HCT116 (cell line): Measurements from ENCODE around the gene ITFG1. TPM values are rescaled to one million over a fixed set of nuclear protein-coding genes. Genes with fewer than 3 reads are reported as not detected.
A peak's percentile ranks its signal among the peaks of the same experiment; 100 is the strongest.

ENCODE experiments used
- ATAC-seq: fragments of 200-7000 bp; cut with Tn5 transposase; 2 replicates; pipeline ENCODE4 v1.9.1; 2020; ENCODE audit warnings: mild to moderate bottlenecking, moderate library complexity
- BruUV-seq: library from RNA; stranded (reverse); fragments of 400-500 nt; replicated peaks from 2 replicates; lab custom pipeline; 2021; lab: Mats Ljungman, UMichigan
- CTCF ChIA-PET: fragments of 300-600 bp; sonication (Branson Sonifier 250); formaldehyde crosslinking; loops from one replicate; lab custom pipeline; 2021; ENCODE audit warnings: antibody characterized with exemption; lab: Charles Lee
- POLR2A ChIA-PET: fragments of 300-600, 350-600 bp; sonication (Branson Sonifier 250); formaldehyde crosslinking; loops from one replicate; lab custom pipeline; 2021; ENCODE audit warnings: antibody characterized with exemption; lab: Charles Lee
- RAD21 ChIA-PET, 2 experiments: fragments of 300-600 bp; sonication (Branson Sonifier 250); formaldehyde crosslinking; loops; one replicate each; lab custom pipeline; 2023; ENCODE audit warnings: low total read pairs in 2 of 2; ENCODE audit not compliant: uncharacterized antibody in 2 of 2, unreplicated experiment in 2 of 2, low non-redundant PET in 1 of 2; lab: Charles Lee
- DNase-seq: peaks from one replicate; pipeline ENCODE4 v3.0.0-alpha.2; 2010; ENCODE audit warnings: low read depth, low spot score
- H2AFZ ChIP-seq: fragments of 200-600 bp; shearing (Covaris generic), sonication (generic); 2 replicates; pipeline ENCODE4 v1.6.1; 2017; ENCODE audit warnings: low read depth, mixed run types, mixed read lengths, antibody characterized with exemption, low read length; ENCODE audit not compliant: poor library complexity, severe bottlenecking
- H3K27ac ChIP-seq: 2 replicates; pipeline ENCODE4 v1.5.1; 2012; ENCODE audit warnings: low read depth, low read length
- H3K27me3 ChIP-seq: fragments of 200-600 bp; sonication (generic); 2 replicates; pipeline ENCODE4 v1.6.1; 2016; ENCODE audit warnings: mixed run types, low read length, mixed read lengths; ENCODE audit not compliant: insufficient read depth
- H3K36me3 ChIP-seq, 2 experiments: fragments of 200-500 bp in 1 of 2; fragments of 200-600 bp in 1 of 2; sonication (Bioruptor generic) in 1 of 2; sonication (generic) in 1 of 2; 2 replicates each; pipeline versions ENCODE4 v1.5.1 to v1.6.1; 2014 to 2016; ENCODE audit warnings: low read length in 2 of 2, inconsistent platforms in 1 of 2, mixed read lengths in 1 of 2, mixed run types in 1 of 2; ENCODE audit not compliant: insufficient read depth in 2 of 2, control insufficient read depth in 1 of 2
- H3K4me1 ChIP-seq, 2 experiments: fragments of 200-600 bp in 1 of 2; sonication (generic) in 1 of 2; 2 replicates each; pipeline versions ENCODE4 v1.5.1 to v1.6.1; 2012 to 2017; ENCODE audit warnings: low read length in 2 of 2, inconsistent platforms in 1 of 2, mild to moderate bottlenecking in 1 of 2, mixed read lengths in 1 of 2, mixed run types in 1 of 2, moderate library complexity in 1 of 2; ENCODE audit not compliant: insufficient read depth in 2 of 2, control insufficient read depth in 1 of 2
- H3K4me2 ChIP-seq: fragments of 200-600 bp; sonication (generic); 2 replicates; pipeline ENCODE4 v1.6.1; 2017; ENCODE audit warnings: mixed run types, low read length, mixed read lengths
- H3K4me3 ChIP-seq, 2 experiments: fragments of 200-600 bp in 1 of 2; sonication (generic) in 1 of 2; replicated peaks in 1 of 2; 2 replicates each; pipeline ENCODE4 v1.5.1; 2011 to 2016; ENCODE audit warnings: low read length in 2 of 2, control low read depth in 1 of 2, low read depth in 1 of 2, mild to moderate bottlenecking in 1 of 2, mixed read lengths in 1 of 2, mixed run types in 1 of 2
- H3K79me2 ChIP-seq: fragments of 200-600 bp; sonication (generic); 2 replicates; pipeline ENCODE4 v1.6.1; 2017; ENCODE audit warnings: mild to moderate bottlenecking, mixed run types, low read length, moderate library complexity, mixed read lengths; ENCODE audit not compliant: insufficient read depth
- H3K9ac ChIP-seq: fragments of 200-600 bp; sonication (generic); 2 replicates; pipeline ENCODE4 v1.6.1; 2016; ENCODE audit warnings: low read length, mixed read lengths
- H3K9me2 ChIP-seq: fragments of 200-600 bp; sonication (generic), shearing (Covaris generic); 2 replicates; pipeline ENCODE4 v1.6.1; 2017; ENCODE audit warnings: mixed run types, mild to moderate bottlenecking, moderate library complexity; ENCODE audit not compliant: insufficient read depth
- H3K9me3 ChIP-seq, 2 experiments: fragments of 200-500 bp in 1 of 2; fragments of 200-600 bp in 1 of 2; sonication (Bioruptor generic) in 1 of 2; sonication (generic) in 1 of 2; 2 replicates each; pipeline ENCODE4 v1.6.1; 2014 to 2017; ENCODE audit warnings: low read length in 2 of 2, mixed read lengths in 2 of 2, inconsistent platforms in 1 of 2, low read depth in 1 of 2, mild to moderate bottlenecking in 1 of 2, mixed run types in 1 of 2, moderate library complexity in 1 of 2; ENCODE audit not compliant: control insufficient read depth in 1 of 2, insufficient read depth in 1 of 2
- H4K20me1 ChIP-seq: fragments of 200-600 bp; sonication (generic), shearing (Covaris generic); 2 replicates; pipeline ENCODE4 v1.6.1; 2017; ENCODE audit warnings: mixed run types, mild to moderate bottlenecking, moderate library complexity; ENCODE audit not compliant: insufficient read depth
- ATF3 ChIP-seq: IDR thresholded peaks from 2 replicates; pipeline ENCODE4 v1.6.1; 2012
- CBX3 ChIP-seq: IDR thresholded peaks from 2 replicates; pipeline ENCODE4 v1.6.1; 2012; ENCODE audit warnings: low read depth
- CEBPB ChIP-seq: IDR thresholded peaks from 2 replicates; pipeline ENCODE4 v1.6.1; 2012; ENCODE audit warnings: low read depth
- CTCF ChIP-seq, 3 experiments: fragments of 200-600 bp in 1 of 3; sonication (generic) in 1 of 3; IDR thresholded peaks in 2 of 3; conservative IDR thresholded peaks in 1 of 3; 2 replicates each; pipeline ENCODE4 v1.5.1; 2012 to 2017; ENCODE audit warnings: low read depth in 2 of 3, low read length in 2 of 3, antibody characterized with exemption in 1 of 3, borderline replicate concordance in 1 of 3, control low read depth in 1 of 3, mild to moderate bottlenecking in 1 of 3, mixed read lengths in 1 of 3, mixed run types in 1 of 3, moderate library complexity in 1 of 3; ENCODE audit not compliant: insufficient read depth in 1 of 3
- EGR1 ChIP-seq: IDR thresholded peaks from 2 replicates; pipeline ENCODE4 v1.6.1; 2012; ENCODE audit warnings: low read depth
- EZH2 ChIP-seq: fragments of 200-600 bp; sonication (generic); IDR thresholded peaks from 2 replicates; pipeline ENCODE4 v1.6.1; 2017; ENCODE audit warnings: antibody characterized with exemption, mixed run types
- EZH2phosphoT487 ChIP-seq: fragments of 200-600 bp; IDR thresholded peaks from 2 replicates; pipeline ENCODE4 v1.6.1; 2018; ENCODE audit warnings: antibody characterized with exemption, borderline replicate concordance
- FOSL1 ChIP-seq: IDR thresholded peaks from 2 replicates; pipeline ENCODE4 v1.6.1; 2012; ENCODE audit warnings: low read depth
- JUND ChIP-seq: IDR thresholded peaks from 2 replicates; pipeline ENCODE4 v1.6.1; 2012
- POLR2A ChIP-seq: IDR thresholded peaks from 2 replicates; pipeline ENCODE4 v1.7.0; 2011; ENCODE audit warnings: borderline replicate concordance; ENCODE audit not compliant: insufficient read depth, insufficient read length; ENCODE audit errors: extremely low read depth
- POLR2AphosphoS5 ChIP-seq: IDR thresholded peaks from 2 replicates; pipeline ENCODE4 v1.6.1; 2011; ENCODE audit warnings: mild to moderate bottlenecking, low read depth, low read length, moderate library complexity
- SP1 ChIP-seq: IDR thresholded peaks from 2 replicates; pipeline ENCODE4 v1.6.1; 2012; ENCODE audit warnings: low read depth
- SRF ChIP-seq: IDR thresholded peaks from 2 replicates; pipeline ENCODE4 v1.6.1; 2012; ENCODE audit warnings: low read depth
- TCF7L2 ChIP-seq: IDR thresholded peaks from 2 replicates; pipeline ENCODE4 v1.7.0; 2011; ENCODE audit warnings: borderline replicate concordance, inconsistent platforms; ENCODE audit not compliant: insufficient read depth, insufficient read length; ENCODE audit errors: extremely low read depth
- YY1 ChIP-seq: IDR thresholded peaks from 2 replicates; pipeline ENCODE4 v1.6.1; 2011; ENCODE audit warnings: low read length, low read depth, moderate library complexity, mild to moderate bottlenecking; ENCODE audit not compliant: insufficient replicate concordance; ENCODE audit errors: extremely low read depth
- ZBTB33 ChIP-seq: IDR thresholded peaks from 2 replicates; pipeline ENCODE4 v1.6.1; 2011; ENCODE audit warnings: mild to moderate bottlenecking, low read length, moderate library complexity; ENCODE audit not compliant: insufficient replicate concordance; ENCODE audit errors: extremely low read depth
- ZFX ChIP-seq: fragments of 450-650 bp; IDR thresholded peaks from 2 replicates; pipeline ENCODE4 v1.6.1; 2017
- ZNF274 ChIP-seq: fragments of 200-500 bp; sonication (Bioruptor generic); IDR thresholded peaks from 2 replicates; pipeline ENCODE4 v1.6.1; 2014; ENCODE audit warnings: mild to moderate bottlenecking, low read depth, low read length, inconsistent platforms
- intact Hi-C: fragments of 100-400 bp; cut with micrococcal nuclease; formaldehyde crosslinking; loops from 2 replicates; pipeline ENCODE4 v1.10.0; 2022
- total RNA-seq: library from RNA; stranded (reverse); gene quantifications from one replicate; pipeline ENCODE4 v1.2.1, GENCODE V29; 2021; ENCODE audit not compliant: unreplicated experiment
- TF ChIP-seq, protein P1 (sequence below): IDR thresholded peaks from 2 replicates; pipeline ENCODE4 v1.6.1; 2012; ENCODE audit warnings: low read depth
- TF ChIP-seq, protein P2 (sequence below): IDR thresholded peaks from 2 replicates; pipeline ENCODE4 v1.6.1; 2012

ITFG1 gene
- total RNA-seq, 1 experiment from 2014 or later: 24.9 TPM

DNA sequence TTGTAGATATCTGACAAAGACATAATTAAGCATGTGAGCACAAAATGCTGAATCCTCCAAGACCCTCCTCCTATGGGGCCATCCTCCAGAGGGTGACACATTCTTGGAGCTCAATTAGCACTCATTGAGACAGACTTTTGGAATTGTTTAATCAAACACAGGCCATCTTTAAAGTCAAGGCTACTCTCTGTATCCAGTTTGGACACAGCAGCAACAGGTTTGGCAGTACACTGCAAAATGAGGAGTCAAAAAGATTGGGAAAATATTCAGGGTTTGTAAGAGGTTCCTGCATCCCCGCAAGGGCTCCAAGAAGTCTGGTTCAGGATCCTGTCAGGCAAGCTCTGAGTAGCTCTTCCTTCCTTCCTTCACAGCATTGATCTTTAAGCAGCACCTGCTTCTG is 1.3 kb downstream of the ITFG1 start:
- no peaks in the 10 kb centered on the region for H3K9me2 ChIP-seq
- H3K27me3 ChIP-seq: no peaks in the 10 kb centered on the region
- peak overlapping the region; percentile 67 to 83 for H3K4me3 ChIP-seq
- POLR2A ChIA-PET: no interaction called here
- peaks cover 25% of the 10 kb centered on the region for H3K79me2 ChIP-seq
- no TSS peak for BruUV-seq
- peak overlapping the region; percentile 80 for H3K9ac ChIP-seq
- H3K4me2 ChIP-seq: peak overlapping the region; percentile 85
- H2AFZ ChIP-seq: no peak overlapping the region
- no peaks in the 10 kb centered on the region for H3K9me3 ChIP-seq
- intact Hi-C loops: no loop called here
- H4K20me1 ChIP-seq: no peaks in the 10 kb centered on the region
- CTCF ChIA-PET: no interaction called here
- ATAC-seq (no peak), DNase-seq (no peak)
- H3K36me3 ChIP-seq: peaks cover 0 to 3% of the 10 kb centered on the region in 2 experiments; a peak in 2 of 4 replicates
- H3K4me1 ChIP-seq: peaks cover 6 to 13% of the 10 kb centered on the region in 2 experiments; a peak in 3 of 4 replicates
- RAD21 ChIA-PET: no interaction called here
- TF ChIP-seq YY1 (no peak), EGR1 (no peak), JUND (no peak), EZH2phosphoT487 (no peak), CBX3 (no peak), TCF7L2 (no peak), EZH2 (no peak), CTCF (IDR thresholded peaks at IDR 0.05 in 2 of 3, conservative IDR thresholded peaks at IDR 0.05 in 1 of 3; ENCODE audit: borderline replicate concordance in 1 of 3, insufficient read depth in 1 of 3, low read depth in 2 of 3, low read length in 2 of 3) (no peak), POLR2A (no peak), CEBPB (no peak), FOSL1 (no peak), SRF (no peak), ZBTB33 (no peak), POLR2AphosphoS5 (no peak), ATF3 (no peak), ZNF274 (no peak), SP1 (no peak), ZFX (no peak)
- TF ChIP-seq, protein P1, sequence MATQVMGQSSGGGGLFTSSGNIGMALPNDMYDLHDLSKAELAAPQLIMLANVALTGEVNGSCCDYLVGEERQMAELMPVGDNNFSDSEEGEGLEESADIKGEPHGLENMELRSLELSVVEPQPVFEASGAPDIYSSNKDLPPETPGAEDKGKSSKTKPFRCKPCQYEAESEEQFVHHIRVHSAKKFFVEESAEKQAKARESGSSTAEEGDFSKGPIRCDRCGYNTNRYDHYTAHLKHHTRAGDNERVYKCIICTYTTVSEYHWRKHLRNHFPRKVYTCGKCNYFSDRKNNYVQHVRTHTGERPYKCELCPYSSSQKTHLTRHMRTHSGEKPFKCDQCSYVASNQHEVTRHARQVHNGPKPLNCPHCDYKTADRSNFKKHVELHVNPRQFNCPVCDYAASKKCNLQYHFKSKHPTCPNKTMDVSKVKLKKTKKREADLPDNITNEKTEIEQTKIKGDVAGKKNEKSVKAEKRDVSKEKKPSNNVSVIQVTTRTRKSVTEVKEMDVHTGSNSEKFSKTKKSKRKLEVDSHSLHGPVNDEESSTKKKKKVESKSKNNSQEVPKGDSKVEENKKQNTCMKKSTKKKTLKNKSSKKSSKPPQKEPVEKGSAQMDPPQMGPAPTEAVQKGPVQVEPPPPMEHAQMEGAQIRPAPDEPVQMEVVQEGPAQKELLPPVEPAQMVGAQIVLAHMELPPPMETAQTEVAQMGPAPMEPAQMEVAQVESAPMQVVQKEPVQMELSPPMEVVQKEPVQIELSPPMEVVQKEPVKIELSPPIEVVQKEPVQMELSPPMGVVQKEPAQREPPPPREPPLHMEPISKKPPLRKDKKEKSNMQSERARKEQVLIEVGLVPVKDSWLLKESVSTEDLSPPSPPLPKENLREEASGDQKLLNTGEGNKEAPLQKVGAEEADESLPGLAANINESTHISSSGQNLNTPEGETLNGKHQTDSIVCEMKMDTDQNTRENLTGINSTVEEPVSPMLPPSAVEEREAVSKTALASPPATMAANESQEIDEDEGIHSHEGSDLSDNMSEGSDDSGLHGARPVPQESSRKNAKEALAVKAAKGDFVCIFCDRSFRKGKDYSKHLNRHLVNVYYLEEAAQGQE: no peak
- TF ChIP-seq, protein P2, sequence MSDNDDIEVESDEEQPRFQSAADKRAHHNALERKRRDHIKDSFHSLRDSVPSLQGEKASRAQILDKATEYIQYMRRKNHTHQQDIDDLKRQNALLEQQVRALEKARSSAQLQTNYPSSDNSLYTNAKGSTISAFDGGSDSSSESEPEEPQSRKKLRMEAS: no peak
- H3K27ac ChIP-seq: peak overlapping the region; percentile 97; the same call in 1 of the 2 replicates
